ENCODE data around the gene WNT7B. TPM values are rescaled to one million over a fixed set of nuclear protein-coding genes. Genes with fewer than 3 reads are reported as not detected.
"Not testable (repeated sequence)": the region's sequence is repeated elsewhere in the genome, so short reads cannot be mapped to it uniquely, and the experiment has no call there.

Gene WNT7B
- total RNA-seq, 1 experiment from 2014 or later, result 18.9 TPM

DNA sequence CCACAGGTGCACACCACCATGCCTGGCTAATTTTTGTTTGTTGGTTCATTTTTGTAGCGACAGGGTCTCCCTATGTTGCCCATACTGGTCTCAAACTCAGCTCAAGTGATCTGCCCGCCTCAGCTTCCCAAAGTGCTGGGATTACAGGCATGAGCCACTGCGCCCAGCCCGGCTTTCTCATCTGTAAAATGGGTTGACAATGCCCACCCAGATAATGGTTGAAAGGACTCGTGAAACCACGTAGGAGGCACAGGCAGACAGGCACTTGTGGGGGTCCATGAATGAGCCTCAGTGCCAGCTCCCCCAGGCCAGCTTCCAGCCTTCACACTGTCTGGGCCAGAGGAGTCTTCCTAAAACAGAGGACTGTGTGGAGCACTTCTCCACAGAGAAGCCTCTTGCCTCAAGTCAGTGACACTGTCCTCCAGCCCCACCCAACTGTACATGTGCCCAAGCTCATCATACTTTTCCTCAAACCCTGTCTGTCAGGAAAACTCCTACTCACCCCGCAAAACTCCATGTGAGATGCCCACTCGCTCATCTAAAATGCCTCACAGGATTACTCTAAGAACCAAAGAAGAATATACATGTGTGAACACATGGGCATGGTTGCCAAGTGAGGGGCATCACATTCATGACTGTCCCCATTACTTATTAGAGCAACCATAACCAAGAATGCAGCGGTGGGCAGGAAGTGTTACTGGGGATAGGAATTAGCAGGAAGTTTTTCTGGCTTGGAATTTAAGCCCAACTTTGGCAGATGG is 32.1 kb upstream of the WNT7B start:
- DNase-seq (ENCODE audit: low read depth), result peak; percentile 24

DNA sequence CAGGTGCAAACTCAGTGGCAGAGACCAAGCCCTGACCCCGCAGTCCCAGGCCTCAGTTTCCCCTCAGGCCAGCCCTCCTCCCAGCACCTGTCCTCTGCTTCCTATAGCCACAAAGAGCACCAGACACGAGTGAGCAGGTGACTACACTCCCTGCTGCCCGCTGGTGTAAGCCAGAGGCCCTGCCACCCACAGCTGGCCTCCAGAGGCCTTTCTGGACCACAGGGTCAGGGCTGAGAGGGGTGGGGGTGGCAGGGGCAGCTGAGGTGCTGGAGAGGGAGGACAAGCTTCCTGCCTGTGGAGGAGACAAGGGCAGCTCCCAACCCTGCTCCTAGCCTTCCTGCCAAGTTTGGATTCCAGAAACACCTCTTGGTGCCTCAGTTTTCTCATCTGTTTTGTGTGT is 31.3 kb upstream of the WNT7B start:
- DNase-seq (ENCODE audit: low read depth), result no peak

DNA sequence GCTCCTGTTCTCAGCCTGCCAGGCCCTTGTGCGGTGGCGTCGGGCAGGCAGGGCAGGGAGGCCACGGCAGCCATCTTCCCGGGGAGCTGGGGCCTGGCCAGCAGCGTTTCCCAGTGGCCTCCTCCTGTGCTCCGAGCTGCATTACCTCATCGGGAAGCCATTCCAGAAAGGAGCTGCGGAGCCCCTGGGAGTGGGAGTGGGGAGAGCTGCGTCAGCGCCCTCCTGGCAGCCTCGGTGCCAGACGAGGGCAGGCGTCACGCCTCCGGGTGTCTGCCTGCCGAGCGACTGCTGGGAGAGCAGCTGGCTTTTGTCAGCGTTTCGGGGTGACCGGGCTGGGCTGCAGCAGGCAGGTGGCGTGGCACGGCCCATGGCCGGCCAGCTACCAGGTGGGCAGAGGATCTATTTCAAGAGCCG is 30.9 kb upstream of the WNT7B start:
- no peak for DNase-seq (ENCODE audit: low read depth)

DNA sequence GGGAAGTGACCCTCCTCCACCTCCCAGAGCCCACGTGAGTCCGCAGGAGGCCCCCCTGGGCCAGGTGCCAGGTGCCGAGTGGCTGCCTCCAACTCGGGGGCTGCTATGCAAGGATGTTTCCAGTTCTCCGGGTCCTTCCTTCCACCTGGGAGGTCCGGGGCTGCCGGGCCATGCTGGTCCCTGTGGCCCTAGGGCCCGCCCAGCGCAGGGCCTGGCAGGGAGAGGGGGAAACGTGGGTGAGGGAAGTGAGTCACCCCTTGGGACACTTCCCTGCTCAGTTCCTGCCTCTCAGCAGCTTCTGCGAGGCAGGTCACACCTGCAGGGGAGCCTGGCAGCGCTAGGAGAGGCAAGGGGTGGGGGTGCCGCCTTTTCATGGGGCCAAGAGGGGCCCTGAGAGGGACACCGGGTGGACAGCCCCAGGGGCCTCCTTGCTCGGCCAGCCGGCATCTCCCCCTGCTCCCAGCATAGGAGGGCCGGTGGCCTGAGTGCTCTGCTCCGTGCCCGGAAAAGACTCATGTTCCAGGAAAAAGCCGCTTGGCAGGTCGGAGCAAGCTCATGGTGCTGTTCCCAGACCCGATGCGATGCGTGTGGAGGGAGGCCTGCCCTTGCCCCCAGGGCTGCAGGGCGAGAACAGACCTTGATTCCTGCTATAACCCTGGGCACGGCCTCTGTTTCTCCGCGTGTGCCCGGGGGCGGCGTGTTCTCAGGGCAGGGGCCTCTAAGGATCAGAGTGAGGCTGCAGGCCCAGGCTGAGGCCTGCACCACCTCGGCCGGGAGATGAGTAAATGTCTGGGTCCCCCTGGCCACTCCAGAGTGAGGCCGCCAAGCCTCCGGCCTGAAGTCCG is 30.3 kb upstream of the WNT7B start:
- DNase-seq (ENCODE audit: low read depth), result peak; percentile 90

DNA sequence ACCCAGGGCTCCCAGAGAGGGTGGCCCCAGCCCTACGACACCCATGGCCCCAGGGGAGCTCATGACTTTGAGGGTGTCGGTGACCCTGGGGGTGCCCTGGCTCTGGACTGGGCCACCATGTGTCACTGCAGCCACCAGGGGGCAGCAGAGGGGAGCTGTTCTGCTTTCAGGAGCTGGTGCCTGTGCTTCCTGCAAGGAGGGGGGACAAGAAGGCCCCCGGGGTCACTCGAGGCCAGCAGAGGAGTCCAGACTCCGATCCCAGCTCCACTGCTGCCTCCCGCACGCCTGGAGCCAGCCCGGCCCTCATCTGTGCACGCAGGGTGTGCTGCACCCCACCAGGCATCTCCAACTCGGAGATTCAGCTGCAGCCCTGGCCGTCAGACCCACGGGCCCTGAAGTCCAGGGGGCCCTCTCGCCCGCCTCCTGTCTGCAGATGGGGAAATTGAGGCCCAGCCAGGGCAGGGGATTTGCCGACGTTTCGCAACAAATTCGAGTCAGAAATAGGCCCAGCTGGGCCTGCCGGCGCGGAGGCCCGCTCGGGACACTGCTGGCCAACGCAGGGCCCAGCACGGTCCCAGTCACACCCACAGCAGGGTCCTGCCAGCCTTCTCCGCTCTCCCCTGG is 29.5 kb upstream of the WNT7B start:
- DNase-seq (ENCODE audit: low read depth), result peak; percentile 85

DNA sequence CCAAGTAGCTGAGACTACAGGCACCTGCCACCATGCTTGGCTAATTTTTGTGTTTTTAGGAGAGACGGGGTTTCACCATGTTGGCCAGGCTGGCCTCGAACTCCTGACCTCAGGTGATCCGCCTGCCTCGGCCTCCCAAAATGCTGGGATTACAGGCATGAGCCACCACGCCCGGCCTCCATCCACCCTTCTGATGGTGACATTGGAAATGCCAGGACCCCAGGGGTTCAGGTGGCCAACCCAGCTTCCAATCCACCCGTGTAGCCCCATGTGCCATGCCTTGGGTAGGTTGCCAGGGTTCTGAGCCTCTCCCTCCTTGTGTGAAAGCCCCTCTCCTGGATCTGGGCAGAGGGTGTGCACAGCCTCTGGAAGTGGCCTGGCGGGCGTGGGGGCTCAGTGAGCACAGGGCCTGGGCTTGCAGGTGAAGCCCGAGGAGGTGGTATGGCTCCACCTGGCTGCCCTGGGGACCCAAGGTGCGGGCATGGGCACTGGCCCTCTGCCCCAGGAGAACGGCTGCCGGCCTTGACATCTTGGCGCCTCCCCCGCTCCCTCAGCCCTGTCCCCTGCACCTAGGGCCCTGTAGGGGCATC is 28.2 kb upstream of the WNT7B start:
- not testable (repeated sequence) for DNase-seq (ENCODE audit: low read depth)

DNA sequence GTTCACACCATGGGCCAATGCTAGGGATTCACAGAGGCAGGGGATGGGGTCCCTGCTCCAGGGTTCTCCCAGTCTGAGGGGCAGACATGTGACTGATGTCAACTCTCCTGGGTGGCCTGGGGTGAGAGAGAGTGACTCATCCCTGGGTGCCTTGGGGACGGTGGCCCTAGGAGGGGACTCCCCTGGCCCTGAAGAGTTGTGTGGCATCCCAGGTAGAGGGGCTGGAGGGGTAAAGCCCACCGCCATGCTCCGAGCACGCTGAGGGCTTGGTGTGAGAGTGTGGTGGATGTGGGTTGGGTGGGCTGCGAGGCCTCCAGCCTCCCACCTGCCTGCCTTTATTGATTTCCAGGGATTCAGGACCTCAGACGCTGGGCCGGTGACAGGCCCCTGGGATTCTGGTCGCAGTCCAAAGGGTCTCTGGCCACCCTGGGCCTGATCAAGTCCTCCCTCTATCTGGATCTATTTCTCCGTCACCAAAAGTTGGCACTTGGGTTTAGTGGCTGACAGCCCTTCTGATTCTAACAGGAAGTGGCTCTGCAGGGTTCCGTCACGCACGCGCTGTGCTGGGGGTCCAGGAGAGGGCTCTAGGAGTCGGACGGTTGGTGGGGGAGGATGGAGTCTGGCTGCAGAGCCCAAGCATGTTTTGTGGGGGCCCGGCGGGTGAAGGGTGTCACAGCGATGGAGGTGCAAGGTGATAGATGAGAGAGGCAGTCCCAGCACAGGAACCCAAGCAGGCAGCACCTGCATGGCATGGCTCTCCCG is 27.3 kb upstream of the WNT7B start:
- DNase-seq (ENCODE audit: low read depth), result no peak

DNA sequence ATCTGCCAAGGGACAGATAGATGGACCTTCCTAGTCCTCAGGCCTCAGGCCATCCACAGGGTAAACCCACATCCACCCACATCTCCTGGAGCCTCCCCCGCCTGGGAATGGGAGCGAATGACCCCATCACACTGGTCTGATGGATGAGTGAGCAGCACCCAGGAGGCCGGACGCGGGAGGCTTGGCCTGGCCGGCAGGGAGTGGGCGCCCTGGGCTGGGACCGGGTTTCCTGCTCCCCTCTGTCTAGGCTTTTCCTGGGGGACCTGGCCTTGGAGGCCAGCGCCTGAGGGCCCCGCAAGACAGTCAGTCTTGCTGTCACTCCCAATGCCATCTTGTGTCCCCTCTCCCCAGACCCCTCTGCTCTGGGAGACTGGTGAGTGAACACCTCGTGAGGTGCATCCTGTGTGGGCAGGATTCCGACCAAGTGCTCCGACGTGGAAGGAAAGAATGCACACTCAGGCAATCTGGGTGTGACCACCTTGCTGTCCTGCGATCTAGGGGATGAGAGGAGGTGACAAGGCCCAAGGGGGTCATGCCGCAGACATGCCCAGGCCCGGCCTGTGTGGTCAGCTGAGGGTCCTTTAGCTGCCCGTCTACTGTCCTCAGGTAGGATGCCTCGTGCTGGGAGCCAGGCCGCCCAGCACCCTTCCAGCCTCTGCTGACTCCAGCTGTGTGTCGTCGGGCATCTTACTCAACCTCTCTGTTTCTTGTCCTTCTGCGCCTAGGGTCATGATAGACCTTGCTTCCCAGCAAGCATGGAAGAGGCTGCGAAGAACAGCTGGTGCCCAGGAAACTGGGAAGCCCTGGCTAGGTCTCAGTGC is 26.5 kb upstream of the WNT7B start:
- DNase-seq (ENCODE audit: low read depth), result no peak

DNA sequence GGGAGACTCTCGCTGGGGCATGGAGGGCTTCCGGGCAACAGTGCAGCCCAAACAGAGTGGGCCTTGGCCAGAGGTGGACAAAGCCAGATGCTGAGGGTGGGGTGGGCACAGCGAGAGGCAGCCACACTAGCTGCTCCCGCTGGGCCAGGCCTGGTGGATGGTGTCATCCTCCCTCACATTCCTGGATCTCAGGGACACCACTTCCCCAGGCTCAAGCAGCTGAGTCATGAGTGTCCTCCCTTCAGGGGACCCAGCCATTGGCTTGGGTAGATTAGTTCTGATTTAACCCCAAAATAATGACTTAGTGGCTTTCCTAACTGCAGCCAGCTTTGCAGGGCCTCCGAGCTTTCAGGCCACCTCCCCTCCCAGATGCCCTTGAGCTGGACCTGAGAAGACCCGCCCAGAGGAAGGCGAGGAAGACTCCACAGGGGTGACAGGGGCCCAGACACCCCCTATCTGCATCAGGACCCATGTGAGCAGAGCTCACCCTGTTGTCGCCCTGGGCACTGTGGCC is 25.9 kb upstream of the WNT7B start:
- DNase-seq (ENCODE audit: low read depth), result peak; percentile 67

DNA sequence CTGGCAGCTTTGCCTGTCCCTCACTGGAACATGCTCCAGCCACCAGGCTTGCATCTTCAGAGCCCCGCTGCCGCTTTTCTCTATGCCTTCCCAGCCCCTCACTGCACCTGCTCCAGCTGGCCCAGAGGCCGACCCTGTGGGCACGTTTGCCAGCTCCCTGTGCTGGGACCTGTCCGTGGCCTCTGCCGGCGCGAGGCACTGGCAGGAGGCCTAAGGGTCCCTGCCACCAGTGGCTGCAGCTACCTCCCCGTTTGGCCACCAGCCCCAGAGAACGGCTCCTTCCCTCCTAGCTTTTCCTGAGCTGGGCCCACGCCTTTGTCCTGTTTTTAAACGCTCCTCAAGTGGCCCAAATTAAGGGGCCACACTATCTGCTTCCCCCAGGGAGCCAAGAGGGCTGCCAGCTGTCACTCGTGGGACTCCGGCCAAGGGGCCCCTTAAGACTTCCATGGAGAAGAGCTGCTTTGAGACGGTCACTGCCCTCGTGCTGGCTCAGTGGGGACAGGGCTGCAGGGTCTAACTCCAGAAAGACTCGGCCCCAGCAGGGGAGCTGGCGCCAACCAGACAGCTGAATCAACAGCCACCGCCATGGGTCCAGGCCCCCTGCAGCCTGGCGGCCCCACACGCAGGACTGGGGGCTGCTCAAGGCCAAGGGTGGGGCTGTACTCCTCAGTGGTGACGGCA is 24.6 kb upstream of the WNT7B start:
- DNase-seq (ENCODE audit: low read depth), result no peak

DNA sequence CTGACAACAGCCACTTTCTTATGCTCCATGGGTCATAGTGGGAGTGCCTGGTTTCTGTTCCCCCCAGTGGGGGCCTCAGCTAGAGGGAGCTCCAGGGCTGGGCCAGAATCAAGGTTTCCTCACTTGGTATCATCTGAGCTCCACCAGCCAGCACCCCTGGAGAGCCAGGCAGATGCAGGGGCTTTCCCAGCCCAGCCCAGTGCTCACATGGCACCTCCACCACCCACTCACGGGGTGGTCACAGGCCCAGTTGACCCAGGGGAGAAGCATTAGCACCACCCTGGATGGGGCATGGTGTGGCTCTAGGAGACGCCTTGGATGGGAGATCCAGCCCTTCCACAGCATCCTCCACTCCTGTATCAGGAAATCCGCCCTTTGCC is 24.1 kb upstream of the WNT7B start:
- DNase-seq (ENCODE audit: low read depth), result no peak

DNA sequence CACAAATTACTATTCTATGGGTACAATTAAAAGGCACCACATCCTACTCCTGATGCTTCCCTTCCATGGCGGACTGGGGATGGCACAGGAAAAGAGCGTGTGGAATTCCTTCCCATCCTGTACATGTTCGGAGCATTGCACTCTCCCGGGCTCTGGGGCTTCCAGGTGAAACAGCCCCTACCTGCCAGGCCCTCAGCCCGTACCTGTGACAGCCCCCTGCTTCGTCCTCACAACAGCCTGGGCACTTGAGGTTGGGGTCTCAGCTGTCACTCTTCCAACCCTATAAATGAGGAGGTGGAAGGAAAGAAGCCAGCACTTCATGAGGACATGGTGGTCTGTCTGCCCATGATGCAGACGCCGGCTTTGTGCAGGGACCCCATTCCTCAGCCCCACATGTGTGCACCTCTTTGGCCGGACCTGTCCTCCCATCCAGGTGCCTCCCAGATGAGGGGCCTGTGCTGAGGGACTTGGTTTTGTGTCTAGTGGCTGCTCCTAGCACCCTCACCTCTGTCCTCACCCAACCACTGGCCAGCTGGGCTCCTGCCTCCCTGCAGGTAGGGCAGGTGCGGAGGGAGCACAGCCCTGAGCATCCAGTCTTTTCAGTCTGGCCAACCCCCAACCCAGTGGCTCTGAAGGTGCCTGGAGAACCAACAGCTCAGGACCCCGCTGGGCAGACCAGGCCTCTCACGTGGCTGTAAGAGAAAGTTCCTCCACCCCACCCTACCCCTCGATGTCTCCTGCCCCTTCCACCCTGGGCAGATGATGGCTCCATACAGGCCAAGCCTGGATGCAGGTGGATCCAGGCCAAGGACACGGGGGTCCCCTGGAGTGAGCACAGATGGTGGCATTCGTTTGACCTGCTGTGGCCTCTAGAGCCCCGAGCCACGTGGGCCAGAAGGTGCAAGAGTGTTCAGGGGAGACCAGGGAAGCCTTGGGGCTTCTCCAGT is 23.4 kb upstream of the WNT7B start:
- no peak for DNase-seq (ENCODE audit: low read depth)

DNA sequence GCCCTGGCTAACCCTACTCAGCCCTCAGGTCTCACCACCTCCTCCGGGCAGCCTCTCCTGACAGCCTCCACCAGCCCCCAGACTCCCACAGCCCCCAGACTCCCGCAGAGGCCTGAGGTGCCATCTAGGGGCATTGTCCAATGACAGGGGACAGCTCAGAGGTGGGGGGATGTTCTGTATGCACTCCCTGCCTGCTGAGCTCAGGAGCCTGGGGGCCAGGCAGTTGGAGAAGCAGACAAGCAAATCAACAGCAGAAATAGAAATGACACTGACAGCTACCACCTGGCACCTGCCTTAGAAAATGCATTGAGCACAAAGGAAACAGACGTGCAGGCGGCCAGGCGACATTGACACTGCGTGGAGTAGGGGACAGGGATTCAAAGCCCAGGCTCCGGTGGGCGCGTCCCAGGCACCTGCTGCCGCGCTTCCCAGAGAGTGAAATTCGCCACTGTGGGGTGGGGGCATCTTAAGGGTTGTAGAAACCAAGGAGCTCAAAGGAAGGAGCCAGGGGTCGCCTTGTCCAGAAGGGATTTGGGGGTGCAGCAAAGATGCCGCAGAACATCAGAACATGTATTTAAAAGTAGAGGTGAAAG is 22.5 kb upstream of the WNT7B start:
- no peak for DNase-seq (ENCODE audit: low read depth)

DNA sequence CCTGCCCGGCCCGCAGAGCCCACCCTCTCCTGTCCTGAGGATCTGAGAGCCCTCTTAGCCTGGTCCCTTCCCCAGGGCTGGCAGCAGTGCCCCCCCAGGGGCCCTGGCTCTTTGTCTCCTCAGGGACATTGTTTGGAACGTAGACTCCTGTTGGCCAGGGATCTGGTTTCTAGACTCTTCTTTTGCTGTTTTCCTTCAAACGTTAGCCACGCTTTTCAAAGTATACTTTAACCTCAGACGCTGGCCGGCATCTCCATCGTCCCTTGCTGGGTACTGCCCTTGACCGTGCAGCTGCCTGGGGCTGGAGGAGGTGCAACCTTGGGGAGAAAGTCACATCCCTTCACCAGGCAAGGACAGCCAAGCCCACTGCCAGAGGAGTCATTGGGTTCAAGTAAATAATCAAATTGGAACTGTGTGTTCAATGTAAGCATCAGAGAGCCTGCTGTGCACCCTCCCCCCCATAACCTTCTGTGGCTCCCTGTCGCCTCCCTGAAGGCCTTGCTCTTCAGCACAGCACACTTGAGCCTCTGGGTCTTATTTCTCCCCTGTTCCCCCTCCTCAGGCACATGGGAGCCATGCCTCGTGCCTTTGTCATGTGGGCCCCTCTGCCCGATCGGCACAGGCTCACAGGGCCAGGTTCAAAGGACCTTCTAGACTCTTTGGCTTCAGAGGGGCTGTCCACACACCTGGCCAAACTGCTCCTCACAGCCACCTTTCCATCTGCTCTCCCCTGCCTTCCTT is 21.8 kb upstream of the WNT7B start:
- DNase-seq (ENCODE audit: low read depth), result no peak

DNA sequence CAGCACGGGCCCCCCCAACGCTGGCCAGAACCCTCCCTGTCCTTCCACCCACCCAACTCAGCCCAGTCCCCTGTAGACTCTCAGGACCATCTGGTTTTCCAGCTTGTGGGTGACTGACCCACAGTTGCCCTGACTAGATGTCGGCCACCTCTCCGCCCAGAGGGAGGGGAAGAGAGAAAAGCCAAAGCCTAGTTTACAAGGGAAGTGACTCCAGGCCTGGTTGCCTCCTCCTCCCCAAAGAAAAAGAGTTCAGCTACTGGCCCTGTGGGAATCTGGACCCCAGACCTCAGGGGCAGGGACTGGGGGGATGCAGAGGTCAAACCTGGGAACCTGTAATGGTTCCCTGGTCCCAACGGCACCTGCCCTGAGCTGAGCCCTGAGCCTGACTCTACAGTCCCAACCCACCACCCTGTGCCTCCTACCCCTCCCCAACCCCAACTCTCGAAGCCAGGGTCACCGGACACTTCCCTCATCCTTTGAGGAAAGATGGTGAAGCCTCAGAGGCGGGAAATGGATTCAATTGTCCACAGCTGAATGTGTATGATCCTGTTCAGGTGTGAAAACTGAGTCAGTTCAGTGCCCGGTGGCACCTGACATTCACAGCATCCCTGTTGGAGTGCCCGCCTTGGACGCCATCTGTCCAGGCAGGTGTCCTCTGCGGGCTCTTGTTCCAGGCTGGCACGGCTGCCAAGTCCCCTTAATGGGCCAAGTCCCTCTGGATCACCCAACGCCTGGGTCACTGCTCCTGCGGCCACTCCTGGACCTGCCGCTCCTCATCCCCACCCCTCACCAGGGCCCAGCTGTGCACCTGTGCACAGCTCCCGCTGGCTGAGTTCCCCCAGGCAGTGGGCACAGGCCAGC is 21.0 kb upstream of the WNT7B start:
- DNase-seq (ENCODE audit: low read depth), result no peak
